Body of pancreas (tissue), 4 donors: ENCODE results near the gene ITGB4. TPM values are rescaled to one million over a fixed set of nuclear protein-coding genes. Genes with fewer than 3 reads are reported as not detected.

Experiments used
- ATAC-seq: fragments of 150-250 bp; one replicate; pipeline ENCODE4 v1.9.1; 2016
- DNase-seq, 4 donors: peaks; one replicate each; pipeline ENCODE4 v3.0.0-alpha.2; 2019
- H3K27ac ChIP-seq, 4 donors: fragments of 200-600 bp; sonication (generic); 1 replicate in 3 of 4; 2 replicates in 1 of 4; pipeline versions ENCODE4 v1.5.1 to v1.6.1; 2016 to 2019; ENCODE audit warnings: mild to moderate bottlenecking in 1 of 4, mixed read lengths in 1 of 4, moderate library complexity in 1 of 4
- H3K27me3 ChIP-seq, 2 donors: fragments of 200-600 bp; sonication (generic); one replicate each; pipeline ENCODE4 v1.6.0; 2016; ENCODE audit warnings: mild to moderate bottlenecking in 1 of 2
- H3K36me3 ChIP-seq, 2 donors: fragments of 200-600 bp; sonication (generic); replicated peaks in 1 of 2; 2 replicates each; pipeline ENCODE4 v1.5.1; 2016; ENCODE audit warnings: low read depth in 2 of 2; ENCODE audit not compliant: insufficient read depth in 1 of 2
- H3K4me1 ChIP-seq: fragments of 200-600 bp; sonication (generic); one replicate; pipeline ENCODE4 v1.6.0; 2016
- H3K4me3 ChIP-seq, 2 donors: fragments of 200-600 bp; sonication (generic); 1 replicate in 1 of 2; 2 replicates in 1 of 2; pipeline ENCODE4 v1.5.1; 2016 to 2019
- H3K9me3 ChIP-seq, 3 donors: fragments of 200-600 bp; sonication (generic); 1 replicate in 2 of 3; 2 replicates in 1 of 3; pipeline ENCODE4 v1.5.1; 2016
- CTCF ChIP-seq, 7 experiments: fragments of 450-650 bp in 4 of 7; fragments of 200-600 bp in 3 of 7; sonication (generic) in 3 of 7; IDR thresholded peaks; one replicate each; pipeline ENCODE4 v1.5.1; 2016 to 2019; ENCODE audit warnings: antibody characterized with exemption in 7 of 7
- POLR2A ChIP-seq, 3 donors: fragments of 450-650 bp; IDR thresholded peaks; one replicate each; pipeline ENCODE4 v1.6.1; 2016; ENCODE audit warnings: antibody characterized with exemption in 3 of 3, mild to moderate bottlenecking in 2 of 3
- WGBS, 2 donors: methylation state at CpG; one replicate each; pipeline ENCODE4 v1.1.5; 2017; 5-methylcytosine and 5-hydroxymethylcytosine counted together
- intact Hi-C: fragments of 100-400 bp; cut with DNase I; formaldehyde crosslinking; loops from one replicate; pipeline ENCODE4 v1.15.1; 2023
- total RNA-seq, 2 donors: library from RNA; depleted of rRNA; stranded (reverse); fragments of >200 nt; gene quantifications; one replicate each; pipeline ENCODE4 v1.1.0, GENCODE V29; 2016

Gene ITGB4
- total RNA-seq, 2 donors from 2014 or later: 25.1 to 33.7 TPM

DNA sequence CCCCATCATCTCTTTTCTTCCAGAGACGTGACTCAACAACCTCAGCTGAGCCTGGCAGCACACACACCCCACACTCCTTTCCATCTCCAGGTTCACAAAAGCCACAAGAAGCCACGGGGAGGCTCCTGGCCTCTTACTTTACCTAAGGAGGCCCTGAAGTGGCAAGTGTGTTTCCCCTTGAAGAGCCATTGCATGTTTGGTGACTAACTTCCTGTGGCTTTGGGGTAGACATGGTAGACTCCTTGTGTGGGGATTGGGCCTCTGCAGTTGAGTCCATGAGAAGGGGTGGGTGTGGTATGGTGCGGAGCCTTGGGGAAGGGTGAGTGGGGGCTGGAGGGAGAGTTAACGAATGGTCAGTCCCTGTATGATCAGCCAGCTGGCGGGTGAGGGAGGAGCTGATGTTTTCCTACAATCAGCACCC lies 29.9 kb upstream of the ITGB4 start:
- 65 to 87% methylated on average over 5 of the region's 5 CpGs for WGBS, 2 donors
- peaks cover 66% of the 10 kb centered on the region for H3K4me1 ChIP-seq
- no peak for DNase-seq

DNA sequence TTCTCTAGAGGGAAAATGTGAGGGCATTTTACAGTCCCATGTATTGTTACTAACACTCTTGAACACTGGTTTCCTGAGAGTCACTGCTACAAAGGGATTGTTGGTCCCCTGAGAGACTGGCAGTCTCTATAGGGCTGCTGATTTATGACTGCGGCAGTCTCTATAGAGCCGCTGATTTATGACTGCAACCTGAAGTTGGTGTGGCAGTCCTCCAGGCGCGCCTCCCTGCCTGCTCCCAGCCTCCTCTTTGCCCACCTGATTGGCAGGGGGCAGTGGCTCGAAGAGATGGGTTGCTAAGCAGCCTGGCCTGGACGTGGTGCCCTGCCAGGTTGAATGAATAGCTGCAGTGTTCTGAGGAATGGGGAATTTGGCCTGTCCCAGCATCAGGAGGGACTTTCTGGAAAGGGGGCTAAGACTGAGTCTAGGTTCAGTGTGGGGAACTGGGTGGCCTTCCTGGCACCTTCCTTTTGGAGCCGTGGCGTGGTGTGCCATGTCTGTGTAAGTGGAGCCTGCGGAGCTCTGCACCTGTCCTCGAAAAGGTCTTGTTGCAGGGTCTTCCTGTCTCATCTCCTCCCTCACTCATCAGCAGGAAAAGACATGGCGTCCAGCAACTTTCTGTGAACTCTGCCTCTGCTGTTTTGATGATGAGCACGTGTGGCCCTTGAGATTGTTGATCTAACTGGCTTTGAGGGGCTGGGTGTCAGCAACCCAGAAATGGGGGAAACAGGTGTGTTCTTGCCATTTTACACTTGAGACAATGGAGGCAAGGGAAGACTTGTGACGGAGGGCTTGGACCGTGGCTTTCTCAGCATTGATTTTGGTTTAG lies 29.2 kb upstream of the ITGB4 start:
- intact Hi-C loops: no loop called here
- Histone ChIP-seq H3K4me3 (no peak overlapping the region), H3K27me3 (no peaks in the 10 kb centered on the region), H3K4me1 (peaks cover 67% of the 10 kb centered on the region), H3K9me3 (no peaks in the 10 kb centered on the region), H3K27ac (peak overlapping the region; percentile 53 to 86 (median 79)), H3K36me3 (peaks cover 0 to 3% of the 10 kb centered on the region in 2 donors)
- WGBS, 2 donors: 70 to 72% methylated on average over 9 to 14 of the region's 14 CpGs
- TF ChIP-seq CTCF (IDR thresholded peaks at IDR 0.05) (no peak), POLR2A (IDR thresholded peaks at IDR 0.05) (peak in 2 of 3 donors; percentile 19 to 37)
- DNase-seq (peak; percentile 65 to 86 (median 78)), ATAC-seq (peak; percentile 82)

More for the DNA sequence above, 29.9 kb upstream of the ITGB4 start:
- no peak for ATAC-seq
- Histone ChIP-seq H3K4me3 (no peak overlapping the region), H3K27ac (peak overlapping the region in 3 of 4 donors; percentile 38 to 86 (median 84)), H3K9me3 (no peaks in the 10 kb centered on the region), H3K36me3 (peaks cover 0 to 3% of the 10 kb centered on the region in 2 donors), H3K27me3 (no peaks in the 10 kb centered on the region)
- intact Hi-C loops: no loop called here
- TF ChIP-seq CTCF (IDR thresholded peaks at IDR 0.05): no peak
- no peak for TF ChIP-seq POLR2A (IDR thresholded peaks at IDR 0.05)

GRCh38 chr17:75692976-75693375 lies 28.3 kb upstream of the ITGB4 start:
- DNase-seq (no peak), ATAC-seq (no peak)
- no peaks in the 10 kb centered on the region for H3K27me3 ChIP-seq
- intact Hi-C loops: no loop called here
- H3K27ac ChIP-seq: peak overlapping the region in 3 of 4 donors; percentile 74 to 86 (median 84)
- no peak overlapping the region for H3K4me3 ChIP-seq
- peaks cover 74% of the 10 kb centered on the region for H3K4me1 ChIP-seq
- TF ChIP-seq CTCF (IDR thresholded peaks at IDR 0.05) (no peak), POLR2A (IDR thresholded peaks at IDR 0.05) (no peak)
- 87 to 91% methylated on average over 13 of the region's 13 CpGs for WGBS, 2 donors
- peaks cover 0 to 3% of the 10 kb centered on the region in 2 donors for H3K36me3 ChIP-seq
- H3K9me3 ChIP-seq: no peaks in the 10 kb centered on the region

DNA sequence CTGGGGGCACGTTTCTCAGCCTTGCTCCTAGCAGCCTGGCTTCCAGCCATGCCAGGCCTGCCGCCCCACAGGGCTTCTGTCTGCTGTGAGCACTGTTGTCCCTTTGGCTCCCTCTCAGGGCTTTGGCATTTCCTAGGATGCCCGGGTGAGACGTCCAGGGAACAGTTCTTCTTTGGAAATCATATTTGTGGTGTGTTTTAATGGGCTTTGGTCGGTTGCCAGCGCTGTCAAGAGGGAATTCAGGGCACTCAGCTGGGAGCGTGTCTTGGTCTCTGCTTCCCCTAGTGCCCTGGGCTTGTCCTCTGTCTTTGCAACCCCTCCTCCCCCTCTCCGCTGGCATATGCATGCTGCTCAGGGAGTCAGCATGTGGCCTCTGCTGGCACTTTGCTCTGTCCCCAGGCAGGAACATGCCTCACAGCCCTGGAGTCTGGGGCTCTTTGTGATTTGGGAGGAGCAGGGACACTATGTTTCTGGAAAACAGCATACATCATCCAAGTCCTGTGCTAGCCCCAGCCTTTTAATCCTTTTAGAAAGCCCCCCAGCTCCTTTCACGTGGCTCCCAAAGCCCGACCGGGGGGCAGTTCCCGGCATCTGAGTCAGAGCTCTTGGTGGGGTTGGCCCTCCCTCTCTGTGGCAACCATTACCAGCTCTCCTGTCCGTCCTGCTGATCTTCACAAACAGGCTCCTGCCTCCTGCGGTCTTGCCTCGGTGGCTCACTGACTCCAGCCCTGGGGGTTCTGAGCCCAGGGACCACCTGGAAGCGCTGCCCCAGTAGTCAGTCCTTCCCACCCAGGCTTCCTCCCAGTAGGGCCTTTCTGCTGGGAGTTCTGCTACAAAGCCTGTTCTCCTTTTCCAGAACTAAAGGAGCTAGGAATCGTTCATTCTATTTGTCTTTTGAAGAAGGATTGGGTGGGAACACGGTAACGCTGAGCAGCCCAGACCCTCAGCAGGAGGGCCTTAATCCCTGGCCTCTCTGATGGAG lies 27.5 kb upstream of the ITGB4 start:
- TF ChIP-seq POLR2A (IDR thresholded peaks at IDR 0.05) (peak in 1 of 3 donors; percentile 38), CTCF (IDR thresholded peaks at IDR 0.05) (peak in 2 of 7 experiments; percentile 9 to 22)
- intact Hi-C loops: no loop called here
- H3K4me1 ChIP-seq: peaks cover 81% of the 10 kb centered on the region
- H3K4me3 ChIP-seq: no peak overlapping the region
- H3K27me3 ChIP-seq: no peaks in the 10 kb centered on the region
- DNase-seq: peak; percentile 57 to 81 (median 73)
- no peaks in the 10 kb centered on the region for H3K9me3 ChIP-seq
- 54 to 65% methylated on average over 14 to 19 of the region's 19 CpGs for WGBS, 2 donors
- H3K36me3 ChIP-seq: peaks cover 0 to 3% of the 10 kb centered on the region in 2 donors
- peak overlapping the region; percentile 27 to 86 (median 79) for H3K27ac ChIP-seq
- ATAC-seq: peak; percentile 18
